DOHH2 (cell line): ENCODE data around the gene TNNT1.

Experiments
- H3F3A ChIP-seq: fragments of 200-600 bp; sonication (generic), shearing (Covaris generic); 2 replicates; pipeline ENCODE4 v1.6.0; 2016; ENCODE audit warnings: antibody characterized with exemption, mild to moderate bottlenecking; ENCODE audit not compliant: control insufficient read depth, insufficient read depth
- H3K27ac ChIP-seq: fragments of 200-600 bp; sonication (generic); 2 replicates; pipeline ENCODE4 v1.5.1; 2014; ENCODE audit warnings: low read depth, mild to moderate bottlenecking, low read length, moderate library complexity
- H3K27me3 ChIP-seq: fragments of 200-600 bp; sonication (generic); 2 replicates; pipeline ENCODE4 v1.6.1; 2014; ENCODE audit warnings: mild to moderate bottlenecking, low read length, mixed read lengths; ENCODE audit not compliant: control insufficient read depth
- H3K36me3 ChIP-seq: fragments of 200-600 bp; sonication (generic); 2 replicates; pipeline ENCODE4 v1.6.1; 2014; ENCODE audit warnings: mild to moderate bottlenecking, low read length, moderate library complexity, mixed read lengths; ENCODE audit not compliant: control insufficient read depth
- H3K4me1 ChIP-seq: fragments of 200-600 bp; sonication (generic); 2 replicates; pipeline ENCODE4 v1.6.1; 2014; ENCODE audit warnings: mild to moderate bottlenecking, low read length, mixed read lengths; ENCODE audit not compliant: control insufficient read depth
- H3K4me2 ChIP-seq: fragments of 200-600 bp; sonication (generic); 2 replicates; pipeline ENCODE4 v1.6.0; 2014; ENCODE audit warnings: mild to moderate bottlenecking, low read length, moderate library complexity
- H3K4me3 ChIP-seq: fragments of 200-600 bp; sonication (generic); 2 replicates; pipeline ENCODE4 v1.5.1; 2014; ENCODE audit warnings: mild to moderate bottlenecking, low read length, mixed read lengths
- H3K79me2 ChIP-seq: fragments of 200-600 bp; sonication (generic); 2 replicates; pipeline ENCODE4 v1.6.1; 2014; ENCODE audit warnings: mild to moderate bottlenecking, low read length, mixed read lengths; ENCODE audit not compliant: control insufficient read depth
- H3K9me2 ChIP-seq: fragments of 200-600 bp; sonication (generic); replicated peaks from 2 replicates; pipeline ENCODE4 v1.6.1; 2014; ENCODE audit warnings: mild to moderate bottlenecking, low read length, mixed read lengths; ENCODE audit not compliant: control insufficient read depth
- H3K9me3 ChIP-seq: fragments of 200-600 bp; sonication (generic); 2 replicates; pipeline ENCODE4 v1.6.1; 2014; ENCODE audit warnings: antibody characterized with exemption, low read length, mixed read lengths; ENCODE audit not compliant: control insufficient read depth, insufficient read depth
- H4K20me1 ChIP-seq: fragments of 200-600 bp; sonication (generic); 2 replicates; pipeline ENCODE4 v1.6.0; 2014; ENCODE audit warnings: low read depth, mild to moderate bottlenecking, antibody characterized with exemption, low read length, moderate library complexity; ENCODE audit not compliant: control insufficient read depth, insufficient read depth
- CTCF ChIP-seq: fragments of 200-600 bp; sonication (generic); IDR thresholded peaks from one replicate; pipeline ENCODE4 v1.5.1; 2014; ENCODE audit warnings: antibody characterized with exemption, mild to moderate bottlenecking, low read depth, low read length; ENCODE audit not compliant: poor library complexity, severe bottlenecking
- EZH2phosphoT487 ChIP-seq: fragments of 200-600 bp; sonication (generic); IDR thresholded peaks from 2 replicates; pipeline ENCODE4 v1.6.1; 2017; ENCODE audit warnings: borderline replicate concordance, mild to moderate bottlenecking, antibody characterized with exemption, low read length, moderate library complexity, mixed read lengths

The TNNT1 gene

GRCh38 chr19:55160128-55160985 lies 11.4 kb upstream of the TNNT1 start:
- Histone ChIP-seq H3K9me3 (no peaks in the 10 kb centered on the region), H3F3A (no peaks in the 10 kb centered on the region), H4K20me1 (no peaks in the 10 kb centered on the region), H3K9me2 (no peaks in the 10 kb centered on the region), H3K4me1 (peaks cover 3% of the 10 kb centered on the region; the same call in 1 of the 2 replicates), H3K27ac (no peak overlapping the region), H3K4me3 (no peak overlapping the region), H3K27me3 (no peaks in the 10 kb centered on the region), H3K36me3 (no peaks in the 10 kb centered on the region), H3K4me2 (peak overlapping the region; percentile 19; the same call in 1 of the 2 replicates), H3K79me2 (no peaks in the 10 kb centered on the region)
- TF ChIP-seq CTCF (peak; percentile 96), EZH2phosphoT487 (no peak)

- Histone ChIP-seq H3K27me3 (no peaks in the 10 kb centered on the region), H3K9me2 (no peaks in the 10 kb centered on the region), H3K36me3 (no peaks in the 10 kb centered on the region), H3K4me2 (no peak overlapping the region), H3F3A (no peaks in the 10 kb centered on the region), H3K27ac (no peak overlapping the region), H3K4me3 (no peak overlapping the region), H3K79me2 (no peaks in the 10 kb centered on the region), H3K9me3 (peaks cover 5% of the 10 kb centered on the region; the same call in 1 of the 2 replicates), H4K20me1 (no peaks in the 10 kb centered on the region), H3K4me1 (peaks cover 3% of the 10 kb centered on the region; the same call in 1 of the 2 replicates)
- no peak for TF ChIP-seq CTCF
These were observed 10.1 kb upstream of the TNNT1 start for GRCh38 chr19:55158848-55159749.

GRCh38 chr19:55158423-55158822 lies 9.4 kb upstream of the TNNT1 start:
- TF ChIP-seq EZH2phosphoT487 (no peak), CTCF (no peak)
- peaks cover 8% of the 10 kb centered on the region for H3K4me1 ChIP-seq
- peaks cover 10% of the 10 kb centered on the region; the same call in 1 of the 2 replicates for H3K9me3 ChIP-seq
- no peak overlapping the region for H3K27ac ChIP-seq
- H3K36me3 ChIP-seq, result no peaks in the 10 kb centered on the region
- H3K4me3 ChIP-seq, result no peak overlapping the region
- no peaks in the 10 kb centered on the region for H3K79me2 ChIP-seq
- H3K27me3 ChIP-seq, result no peaks in the 10 kb centered on the region
- H3F3A ChIP-seq, result no peaks in the 10 kb centered on the region
- H4K20me1 ChIP-seq, result no peaks in the 10 kb centered on the region
- H3K9me2 ChIP-seq, result no peaks in the 10 kb centered on the region
- no peak overlapping the region for H3K4me2 ChIP-seq
